ENCODE results near the gene AUTS2. TPM values are rescaled to one million over a fixed set of nuclear protein-coding genes. Genes with fewer than 3 reads are reported as not detected.

The AUTS2 gene
- total and polyA plus RNA-seq, 2 of the 8 experiments (the other 6 are each of a cell fraction or from before 2014, with no cell fraction given): 25.9 to 101 TPM

- TF ChIP-seq CHD7 (IDR thresholded peaks at IDR 0.05; ENCODE audit: insufficient replicate concordance, low read length): no peak
These were observed 1181.0 kb downstream of the AUTS2 start (continued) for GRCh38 chr7:70779321-70779720.
